ENCODE data around the gene DOCK3.
"Not testable (repeated sequence)": the region's sequence is repeated elsewhere in the genome, so short reads cannot be mapped to it uniquely, and the experiment has no call there.

Gene DOCK3

DNA sequence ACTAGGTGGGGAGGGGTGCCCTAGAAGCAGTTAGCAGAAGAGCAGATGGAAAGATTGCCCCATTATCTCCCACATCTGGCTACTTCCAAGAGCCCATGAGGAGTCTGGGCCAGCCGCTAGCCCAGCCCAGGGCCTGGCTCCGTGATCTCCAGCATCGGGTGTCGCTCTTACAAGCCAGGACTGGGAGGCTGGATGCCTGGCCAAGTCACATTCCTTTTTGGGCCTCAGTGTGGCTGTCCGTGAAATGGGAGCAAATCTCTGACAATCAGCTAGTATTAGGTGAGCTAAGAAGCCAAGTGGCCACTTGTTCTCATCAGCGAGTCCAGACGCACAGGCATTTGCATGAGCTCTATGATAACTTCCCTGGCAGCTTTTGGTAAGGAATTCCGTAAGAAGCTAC is 23.3 kb upstream of the DOCK3 start:
- DNase-seq = no peak

DNA sequence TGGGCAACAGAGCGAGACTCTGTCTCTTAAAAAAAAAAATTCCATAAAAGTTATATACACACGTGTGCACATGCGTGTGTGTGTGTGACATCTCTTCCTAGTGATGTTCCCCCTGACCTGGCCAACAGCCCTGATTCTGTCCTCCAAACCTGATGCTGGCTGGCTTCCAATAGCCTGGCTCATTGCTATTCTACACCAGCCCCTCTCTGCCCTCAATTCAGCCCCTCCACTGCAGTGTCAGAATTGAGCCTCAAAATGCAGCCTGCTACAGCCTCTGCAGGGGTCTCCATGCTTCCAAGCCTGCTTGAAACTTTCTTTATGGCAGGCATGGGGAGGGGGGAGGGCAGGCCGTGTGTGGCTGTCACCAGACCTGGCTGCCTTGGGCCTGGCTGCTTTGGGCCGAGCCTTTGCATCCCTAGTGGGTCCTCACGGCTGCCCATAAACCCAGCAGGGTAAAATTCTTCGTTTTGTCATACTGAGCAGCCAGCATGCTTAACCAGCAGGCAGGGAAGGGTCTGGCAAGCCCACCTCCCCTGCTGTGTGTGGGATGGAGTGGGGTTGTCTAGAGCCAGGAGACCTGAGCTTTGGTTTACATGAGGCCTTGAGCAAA is 22.7 kb upstream of the DOCK3 start:
- DNase-seq = no peak

DNA sequence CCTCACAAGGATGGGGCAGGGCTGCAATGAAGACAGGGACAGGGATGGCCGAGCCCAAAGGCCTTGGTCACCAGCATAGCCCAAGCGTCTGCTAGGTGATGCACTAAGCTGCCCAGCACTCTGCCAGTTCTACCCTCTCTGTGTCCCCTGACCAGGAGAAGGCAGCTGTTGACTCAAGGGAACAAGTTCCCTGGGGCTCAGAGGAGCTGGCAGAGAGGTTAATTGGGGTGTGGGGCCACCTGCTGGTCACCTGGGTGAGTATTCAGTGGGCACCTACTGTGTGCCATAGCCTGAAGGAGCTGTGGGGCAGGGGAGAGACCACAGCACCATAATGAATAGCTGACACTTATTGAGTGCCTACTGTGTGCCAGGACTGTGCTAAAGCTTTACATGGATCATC is 22.0 kb upstream of the DOCK3 start:
- no peak for DNase-seq

DNA sequence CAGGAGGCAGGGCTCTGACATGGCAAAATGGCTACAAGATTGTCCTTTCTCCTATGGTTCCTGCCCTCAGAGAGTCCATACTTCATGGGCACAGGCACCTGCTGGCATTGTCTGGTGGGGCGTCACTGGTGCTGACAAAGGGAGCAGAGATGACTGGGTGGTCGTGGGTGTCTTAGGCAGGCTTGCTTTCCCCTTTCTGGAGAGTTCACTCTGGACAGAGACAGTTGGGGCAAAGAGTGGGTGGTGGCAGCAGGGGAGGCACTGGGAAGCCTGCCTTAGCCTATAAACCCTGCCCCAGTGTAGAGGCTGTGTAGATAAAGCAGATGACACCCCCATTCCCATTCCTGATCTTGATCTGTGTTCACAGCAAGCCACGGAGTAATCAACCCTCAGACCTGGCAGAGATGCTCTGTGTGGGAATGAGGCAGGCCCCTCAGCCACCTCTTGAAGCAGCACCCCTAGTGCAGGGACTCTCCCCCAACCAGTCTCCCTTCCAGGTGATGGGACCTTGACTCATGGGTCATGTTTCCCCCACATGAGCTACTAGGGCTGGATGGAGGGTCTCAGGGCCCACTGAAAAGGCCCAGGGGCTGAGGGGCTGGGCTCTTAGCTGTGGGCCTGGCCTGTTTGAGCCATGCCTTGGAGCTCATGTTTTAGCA is 20.7 kb upstream of the DOCK3 start:
- DNase-seq = no peak

DNA sequence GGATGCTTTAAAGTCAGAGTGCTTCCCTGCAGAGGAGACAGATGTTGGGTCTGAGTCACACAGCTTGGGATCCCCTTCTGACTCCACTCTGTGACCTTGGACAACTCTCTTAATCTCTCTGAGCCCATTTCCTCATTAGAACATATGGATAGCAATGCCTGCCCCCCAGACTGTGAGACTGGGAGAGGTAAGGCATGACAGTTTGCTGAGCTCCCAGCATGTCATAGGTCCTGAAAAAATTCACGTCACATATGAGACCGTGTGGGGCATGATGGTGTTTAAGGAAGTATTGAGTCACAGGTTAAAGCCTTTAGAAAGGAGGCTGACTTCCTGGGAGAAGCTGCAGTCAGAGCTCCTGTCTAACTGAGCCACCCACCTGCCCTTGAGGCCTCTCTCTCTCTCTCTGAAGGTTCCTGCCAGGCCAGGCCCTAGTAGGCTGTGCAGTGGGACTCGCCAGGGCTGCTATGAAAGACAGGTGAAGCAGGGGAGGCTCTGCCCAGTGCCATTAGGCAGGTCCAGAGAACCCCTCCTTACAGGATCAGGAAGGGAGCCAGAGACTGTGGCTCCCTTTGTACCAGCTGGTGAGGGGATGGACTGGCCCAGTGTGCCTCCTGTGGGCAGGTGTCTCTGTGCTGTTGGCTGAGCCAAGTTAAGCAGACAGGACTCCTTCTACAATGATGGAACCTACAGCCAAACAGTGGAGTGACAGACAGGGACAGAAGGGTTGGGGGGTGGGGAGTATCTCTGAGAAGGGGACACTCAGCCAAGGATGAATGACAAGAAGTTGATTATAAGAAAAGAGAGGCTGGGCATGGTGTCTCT is 19.5 kb upstream of the DOCK3 start:
- no peak for DNase-seq

DNA sequence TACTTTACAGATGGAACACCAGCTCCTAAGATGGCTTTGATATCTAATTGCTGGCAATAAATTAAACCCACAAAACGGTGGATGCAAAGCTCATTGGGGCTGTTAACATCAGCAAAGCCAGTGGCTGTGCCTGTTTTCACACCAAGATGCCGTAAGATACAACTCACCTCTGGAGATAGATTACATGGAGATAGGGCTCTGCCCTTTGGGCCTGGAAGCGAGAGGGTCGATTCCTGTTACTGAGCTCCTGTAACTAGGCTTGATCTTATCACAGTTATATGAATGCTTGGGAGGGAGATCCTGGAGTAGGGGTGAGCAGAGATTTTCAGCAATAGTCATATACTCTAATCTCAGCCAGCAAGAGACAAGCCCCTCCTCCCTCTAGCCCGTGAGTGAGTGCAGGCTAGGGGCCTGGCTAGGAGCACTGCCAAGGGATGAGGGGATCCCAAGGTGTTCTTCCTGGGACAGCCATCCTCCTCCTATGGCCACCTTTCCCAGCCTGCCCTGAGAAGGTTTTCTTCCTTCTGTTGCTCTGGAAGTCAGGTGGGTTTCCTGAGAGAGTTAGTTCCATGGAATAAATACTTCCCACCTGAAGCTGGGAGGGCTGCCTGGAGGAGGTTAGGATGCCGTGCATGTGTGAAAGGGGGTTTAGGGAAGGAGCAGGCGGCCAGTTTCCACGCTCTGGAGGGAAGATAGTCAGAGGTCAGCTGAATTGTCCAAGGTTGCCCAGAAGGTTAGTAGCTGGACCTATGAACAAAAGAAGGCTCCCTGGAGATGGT is 18.1 kb upstream of the DOCK3 start:
- DNase-seq = no peak

DNA sequence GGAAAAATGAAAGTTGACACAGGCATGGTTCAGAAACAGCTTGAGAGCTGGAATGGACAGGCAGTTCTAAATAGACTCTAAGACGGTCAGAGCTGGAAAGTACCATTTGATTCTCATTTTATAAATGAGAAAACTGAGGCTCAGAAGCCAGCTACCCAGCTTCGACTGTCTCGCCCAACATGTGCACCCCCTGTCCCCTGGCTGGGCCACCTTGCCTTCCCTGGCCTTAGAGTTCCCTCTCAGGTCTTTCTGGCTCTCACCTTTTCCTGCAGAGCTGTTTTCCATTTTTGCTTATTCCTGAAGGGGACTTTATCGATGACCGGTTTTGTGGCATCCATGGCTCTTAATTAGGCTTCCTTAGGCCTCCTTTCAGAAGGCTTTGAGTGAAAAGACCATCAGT is 17.3 kb upstream of the DOCK3 start:
- DNase-seq = no peak

DNA sequence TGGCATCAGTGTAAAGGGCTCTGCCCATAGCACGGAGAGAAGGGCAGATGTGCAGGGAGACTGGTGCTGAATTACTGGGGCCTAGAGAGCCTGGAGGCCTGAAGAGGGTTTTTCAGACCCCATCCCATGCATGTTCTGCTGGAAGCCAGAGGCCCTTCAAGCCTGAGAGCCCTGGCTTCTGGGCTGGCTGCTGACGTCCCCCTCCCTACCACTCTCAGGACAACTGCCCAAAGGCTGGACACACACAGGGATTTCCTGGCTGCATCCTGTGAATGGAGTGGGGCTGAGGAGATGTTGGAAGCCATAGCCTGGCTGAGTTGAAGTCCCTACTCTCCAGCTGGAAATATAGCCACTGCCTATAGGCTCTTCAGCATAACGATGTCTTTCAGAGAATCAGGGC is 16.9 kb upstream of the DOCK3 start:
- no peak for DNase-seq

DNA sequence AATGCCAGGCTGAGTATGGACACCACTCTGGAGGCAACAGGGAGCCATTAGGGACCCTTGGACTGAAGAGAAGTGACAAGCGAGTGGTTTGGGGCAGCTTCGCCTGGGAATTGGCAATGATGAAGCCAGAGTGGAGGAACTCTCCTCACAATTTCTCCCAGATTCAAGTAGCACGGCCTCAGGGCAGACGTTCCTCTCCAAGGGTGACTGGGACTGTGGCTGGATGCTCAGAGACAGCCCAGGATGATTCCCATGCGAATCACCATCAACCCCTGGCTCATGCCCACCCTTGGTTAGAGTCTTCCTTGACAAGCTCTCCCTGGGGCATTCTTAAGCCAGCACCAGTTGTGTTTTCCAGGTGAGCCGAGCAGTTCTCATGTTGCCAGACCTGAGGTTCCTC is 16.3 kb upstream of the DOCK3 start:
- DNase-seq = no peak

DNA sequence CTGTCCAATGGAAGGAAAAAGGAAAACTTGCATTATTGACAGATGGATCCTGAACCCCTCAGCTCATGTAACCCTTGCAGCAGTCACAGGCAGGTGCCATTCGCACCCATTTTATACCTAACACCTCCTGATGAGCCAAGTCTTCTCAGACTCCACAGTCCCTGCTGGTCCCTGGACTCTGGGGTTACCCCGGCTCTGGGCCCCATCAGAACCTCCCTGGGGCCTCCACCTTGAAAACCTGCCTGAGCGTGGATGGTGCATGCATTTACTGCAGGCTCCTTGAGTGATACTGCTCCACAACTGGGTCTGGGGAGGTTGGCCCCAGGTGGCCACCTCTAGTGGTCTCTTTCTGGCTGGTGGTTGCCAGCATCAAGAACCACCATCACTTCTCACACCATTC is 15.9 kb upstream of the DOCK3 start:
- DNase-seq = no peak

DNA sequence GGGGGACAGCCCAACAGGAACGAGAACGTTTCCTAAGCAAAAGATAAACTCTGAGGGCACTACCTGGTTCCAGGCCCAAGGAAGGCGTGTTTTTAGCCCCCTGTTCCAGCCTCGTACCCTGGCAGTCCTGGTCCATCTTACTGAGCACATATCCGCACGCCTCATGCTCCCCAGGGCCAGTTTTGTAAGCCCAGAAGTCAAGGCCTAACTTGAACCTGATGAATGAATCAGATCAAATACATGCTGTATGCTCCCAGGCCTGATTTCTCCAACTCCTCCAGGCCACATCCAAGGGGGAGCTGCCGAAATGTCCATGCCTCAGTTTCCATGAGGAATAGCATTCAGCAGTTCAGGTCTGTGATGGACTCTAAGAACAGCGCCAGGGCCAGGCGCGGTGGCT is 14.3 kb upstream of the DOCK3 start:
- no peak for DNase-seq

DNA sequence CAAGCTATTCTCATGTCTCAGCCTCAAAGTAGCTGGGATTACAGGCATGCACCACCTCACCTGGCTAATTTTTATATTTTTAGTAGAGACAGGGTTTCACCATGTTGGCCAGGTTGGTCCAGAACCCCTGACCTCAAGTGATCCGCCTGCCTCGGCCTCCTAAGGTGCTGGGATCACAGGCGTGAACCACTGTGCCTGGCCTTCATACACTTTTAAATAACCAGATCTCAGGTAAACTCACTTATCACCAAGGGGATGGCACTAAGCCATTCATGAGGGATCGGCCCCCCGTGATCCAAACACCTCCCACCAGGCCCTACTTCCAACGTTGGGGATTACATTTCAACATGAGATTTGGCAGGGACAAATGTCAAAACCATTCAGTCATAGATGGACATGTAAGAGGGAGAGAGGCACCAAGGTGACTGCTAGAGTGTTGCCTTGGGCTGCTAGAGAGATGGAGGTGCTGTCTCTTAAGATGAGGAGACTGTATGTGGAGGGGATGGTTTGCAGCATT is 13.3 kb upstream of the DOCK3 start:
- no peak for DNase-seq

DNA sequence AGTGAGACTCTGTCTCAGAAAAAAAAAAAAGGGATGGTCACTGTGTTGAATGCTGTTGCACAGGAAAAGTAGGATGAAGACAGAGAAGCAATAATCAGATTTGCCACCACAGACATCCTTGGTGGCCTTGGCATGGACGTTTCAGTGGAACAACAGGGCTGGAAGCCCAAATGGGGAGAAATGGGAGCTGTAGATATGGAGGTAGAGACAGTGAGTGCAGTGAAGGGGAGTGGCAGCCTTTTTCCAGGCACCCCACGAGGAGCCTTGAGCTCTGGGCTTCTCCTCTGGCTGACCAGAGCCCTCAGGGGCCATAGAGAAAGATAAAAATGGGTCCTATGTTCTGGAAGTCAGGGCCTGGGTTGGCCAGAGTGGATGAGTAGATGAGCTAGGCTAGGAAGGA is 12.3 kb upstream of the DOCK3 start:
- DNase-seq = no peak

DNA sequence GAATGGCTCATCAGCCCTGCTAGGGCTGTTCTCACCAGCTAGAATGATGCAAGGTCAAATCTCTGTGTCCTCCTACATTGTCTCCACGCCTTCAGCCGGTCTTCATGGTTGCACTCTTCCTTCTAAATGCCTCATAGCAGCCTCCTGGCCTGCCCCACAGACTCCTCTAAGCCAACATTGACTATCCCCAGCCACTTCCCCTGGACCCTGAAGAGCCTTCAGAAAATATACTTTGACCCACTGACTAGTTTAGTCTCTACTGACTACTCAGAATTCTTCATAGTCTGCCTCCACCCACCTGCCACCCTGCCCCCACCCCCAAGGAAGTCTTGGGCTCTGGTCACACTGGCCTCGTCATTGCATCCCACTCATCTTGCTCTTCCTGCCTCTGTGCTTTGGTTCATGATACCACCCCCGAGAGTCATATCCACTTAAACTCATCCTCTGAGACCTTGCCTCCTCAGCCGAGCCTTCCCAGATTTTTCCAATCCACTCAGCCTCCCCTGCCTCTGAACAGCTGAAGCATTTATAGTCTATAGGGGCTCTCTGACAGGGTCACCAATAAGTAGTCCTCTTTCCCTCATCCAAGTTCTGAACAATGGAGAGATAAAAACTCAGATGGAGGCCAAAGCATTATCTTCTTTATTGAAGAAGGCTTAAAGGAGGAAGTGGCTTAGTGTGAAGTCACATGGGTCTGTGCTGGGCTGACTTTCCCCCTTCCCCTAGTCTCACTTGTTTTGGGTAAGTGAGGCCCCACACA is 9.5 kb upstream of the DOCK3 start:
- DNase-seq = no peak

DNA sequence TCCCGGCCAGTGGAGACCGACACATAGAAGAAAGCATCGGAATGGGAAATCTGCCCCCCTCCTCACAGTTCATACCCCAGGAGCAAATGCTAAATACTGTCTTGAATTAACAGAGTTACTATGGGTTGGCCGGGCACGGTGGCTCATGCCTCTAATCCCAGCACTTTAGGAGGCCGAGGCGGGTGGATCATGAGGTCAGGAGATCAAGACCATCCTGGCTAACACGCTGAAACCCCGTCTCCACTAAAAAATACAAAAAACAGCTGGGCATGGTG is 8.9 kb upstream of the DOCK3 start:
- not testable (repeated sequence) for DNase-seq

DNA sequence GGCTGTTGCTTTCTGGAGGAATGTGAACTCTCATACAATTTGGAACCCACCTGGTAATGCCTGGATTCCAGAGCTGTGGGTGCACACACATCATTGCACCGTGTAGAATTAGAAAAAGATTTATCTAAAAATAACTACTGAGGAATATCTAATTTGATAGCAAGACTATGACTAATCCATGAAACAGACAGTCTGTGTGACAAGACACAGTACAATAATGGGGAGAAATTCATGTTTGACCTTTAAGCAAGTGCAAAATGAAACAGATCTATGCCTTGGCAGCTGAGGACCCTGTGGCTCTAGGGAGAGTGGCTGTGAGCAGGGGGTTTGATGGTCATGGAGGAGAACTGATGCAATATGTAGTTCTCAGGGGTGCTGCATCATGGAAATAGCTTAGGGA is 7.9 kb upstream of the DOCK3 start:
- DNase-seq = no peak

DNA sequence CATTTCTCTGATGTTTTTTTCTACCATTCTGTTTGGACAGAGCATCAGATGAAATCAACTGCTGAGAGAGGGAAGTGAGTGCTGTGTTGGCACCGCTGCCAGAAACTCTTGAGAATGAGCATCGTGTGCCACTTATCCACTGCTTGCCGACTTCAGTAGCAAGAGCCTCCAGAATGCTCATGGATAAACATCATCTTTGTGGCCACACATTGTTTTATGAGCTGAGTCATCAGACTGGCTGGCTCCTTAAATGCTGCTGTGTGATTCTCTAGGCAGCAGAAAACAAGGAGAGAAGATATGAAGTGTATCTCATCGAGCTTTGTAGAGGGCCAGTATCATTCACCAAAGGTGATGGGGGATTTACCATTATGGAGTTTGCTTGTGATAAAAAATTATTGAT is 3.4 kb upstream of the DOCK3 start:
- DNase-seq = peak; percentile 21

DNA sequence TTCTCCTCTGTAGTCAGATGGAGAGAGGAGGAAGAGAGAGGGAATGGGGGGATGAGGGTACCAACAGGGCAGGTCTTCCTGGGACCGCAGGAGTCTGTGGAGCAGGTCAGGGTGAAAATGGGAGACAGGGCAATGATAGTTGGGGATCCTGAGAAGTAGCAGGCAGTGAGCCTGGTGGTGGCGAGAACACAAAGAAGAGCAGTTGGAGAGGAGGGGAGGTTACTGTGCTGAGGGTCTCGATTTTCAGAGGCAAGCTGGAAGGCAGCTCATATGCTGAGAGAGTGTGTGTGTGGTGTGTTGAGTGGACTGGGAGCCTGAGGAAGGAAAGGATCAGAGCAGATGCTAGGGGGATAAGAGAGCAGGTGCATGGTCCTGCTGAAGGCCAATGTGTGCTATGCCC is 2.1 kb upstream of the DOCK3 start:
- DNase-seq = no peak

DNA sequence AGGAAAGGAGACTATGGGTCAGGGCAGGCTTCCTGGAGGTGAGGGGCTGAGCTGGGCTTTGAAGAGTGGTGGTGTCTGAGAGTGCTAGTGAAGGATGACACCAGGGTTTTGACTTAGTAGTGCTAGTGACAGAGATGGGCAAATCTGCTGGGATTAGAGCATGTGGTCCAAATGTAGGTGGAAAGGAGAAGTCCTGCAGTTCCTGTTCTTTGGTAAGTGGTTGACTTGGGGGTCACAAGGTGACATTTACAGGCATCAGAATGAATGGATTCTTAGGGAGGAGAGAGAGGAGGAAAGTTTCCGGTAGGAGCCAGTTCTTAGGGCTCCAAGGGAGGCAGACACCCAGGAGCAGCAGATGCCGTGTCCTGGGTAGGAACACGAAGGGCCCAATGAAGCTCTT is 796 bp upstream of the DOCK3 start:
- no peak for DNase-seq

DNA sequence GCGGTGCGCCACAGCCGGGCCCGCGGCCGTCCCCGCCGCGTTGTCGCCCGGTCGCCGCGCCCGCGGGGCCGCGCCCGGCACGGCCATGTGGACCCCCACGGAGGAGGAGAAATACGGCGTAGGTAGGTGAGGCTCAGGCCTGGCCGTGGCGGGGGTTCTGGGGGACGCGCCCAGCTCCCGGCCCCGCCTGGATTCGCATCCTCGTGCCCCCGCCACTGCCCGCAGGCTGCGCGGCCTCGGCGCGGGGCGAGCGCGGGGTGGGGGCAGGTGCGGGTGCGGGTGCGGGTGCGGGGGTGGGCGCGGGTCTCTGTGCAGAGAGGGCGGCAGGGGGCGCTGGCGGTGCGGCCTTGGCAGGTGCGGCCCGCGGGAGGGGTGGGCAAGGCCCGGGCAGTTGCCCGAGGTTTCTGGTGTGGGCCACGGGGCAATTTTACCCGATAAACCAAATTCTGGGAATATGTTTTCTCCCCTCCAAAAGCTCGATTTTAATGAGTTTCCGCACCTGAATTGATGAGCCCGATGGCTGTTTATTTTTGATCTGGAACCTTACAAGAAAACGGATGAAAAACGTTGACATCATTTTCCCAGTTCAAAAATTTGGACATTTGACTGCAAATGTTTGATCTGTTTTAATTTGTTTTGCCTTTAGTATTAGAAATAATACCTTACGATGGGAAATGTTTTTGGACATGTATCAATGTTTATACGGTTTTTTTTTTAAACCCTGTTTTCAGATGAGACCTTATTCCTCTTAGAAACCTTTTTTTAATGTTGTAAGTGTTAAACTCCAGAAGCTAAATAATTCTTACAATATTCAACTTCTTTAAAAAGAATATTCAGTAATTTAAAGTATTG is 678 bp downstream of the DOCK3 start:
- no peak for DNase-seq

DNA sequence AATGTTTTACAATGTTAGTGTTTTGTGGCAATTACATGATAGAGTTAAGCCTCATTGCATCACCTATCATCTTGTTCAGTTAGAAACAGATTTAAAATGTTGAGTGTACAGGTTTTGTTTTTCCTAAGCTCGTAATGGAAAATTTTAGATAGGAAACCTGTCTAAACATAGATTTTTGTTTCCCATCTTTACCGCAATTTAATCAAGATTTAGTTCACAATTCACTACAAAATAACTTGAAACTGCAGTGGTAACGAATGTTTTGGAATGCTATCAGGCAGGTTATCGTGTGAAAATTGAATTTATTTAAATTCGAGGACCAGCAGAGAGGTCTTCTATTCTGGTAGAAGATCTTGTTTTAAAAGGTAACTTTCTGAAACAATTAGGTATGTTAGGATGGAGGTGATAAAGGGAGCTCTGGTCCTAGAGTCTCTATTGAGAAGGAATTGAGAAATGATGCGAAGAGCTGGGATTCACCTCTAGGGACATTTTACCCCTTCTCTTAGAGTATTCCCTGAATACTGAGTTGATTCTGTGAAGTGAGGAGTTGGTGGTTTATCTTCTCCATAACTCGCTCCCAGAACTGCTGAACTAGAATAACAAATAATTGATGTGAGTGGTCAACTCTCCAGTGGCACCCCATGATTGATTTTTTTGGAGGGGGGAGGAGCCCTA is 1.4 kb downstream of the DOCK3 start:
- no peak for DNase-seq
